B cell (primary cell): ENCODE data around the gene MPST. TPM values are rescaled to one million over a fixed set of nuclear protein-coding genes. Genes with fewer than 3 reads are reported as not detected.
"Not testable (repeated sequence)": the region's sequence is repeated elsewhere in the genome, so short reads cannot be mapped to it uniquely, and the experiment has no call there.

Source experiments
- ATAC-seq: fragments of 200-7000 bp; cut with Tn5 transposase; one replicate; pipeline ENCODE4 v1.10.0; 2021; ENCODE audit warnings: low read depth, mild to moderate bottlenecking, moderate number of reproducible peaks, moderate library complexity
- CTCF ChIA-PET: fragments of 350-600 bp; sonication (Branson Sonifier 250); formaldehyde crosslinking; loops from one replicate; lab custom pipeline; 2021; ENCODE audit warnings: antibody characterized with exemption, inconsistent platforms; lab: Charles Lee
- POLR2A ChIA-PET: fragments of 350-600 bp; sonication (Branson Sonifier 250); formaldehyde crosslinking; loops from one replicate; lab custom pipeline; 2021; ENCODE audit warnings: antibody characterized with exemption; lab: Charles Lee
- DNase-seq: peaks from one replicate; pipeline ENCODE4 v3.0.0; 2013
- H2AFZ ChIP-seq: 2 replicates; pipeline ENCODE4 v1.6.1; 2012; ENCODE audit warnings: mild to moderate bottlenecking, low read depth, low read length; ENCODE audit not compliant: insufficient read depth, poor library complexity, severe bottlenecking
- H3K27ac ChIP-seq, 2 donors: 1 replicate in 1 of 2; 2 replicates in 1 of 2; pipeline ENCODE4 v1.5.1; 2012 to 2013; ENCODE audit warnings: low read length in 2 of 2, mild to moderate bottlenecking in 2 of 2, moderate library complexity in 1 of 2
- H3K27me3 ChIP-seq, 4 experiments: fragments of 200-600 bp in 1 of 4; sonication (generic) in 1 of 4; replicated peaks in 1 of 4; 1 replicate in 2 of 4; 2 replicates in 2 of 4; pipeline versions ENCODE4 v1.6.1 to v1.7.0; 2013 to 2016; ENCODE audit warnings: low read length in 3 of 4, mild to moderate bottlenecking in 2 of 4, mixed read lengths in 1 of 4, moderate library complexity in 1 of 4; ENCODE audit not compliant: insufficient read depth in 4 of 4, control insufficient read depth in 3 of 4; ENCODE audit errors: control extremely low read depth in 1 of 4
- H3K36me3 ChIP-seq, 2 experiments: replicated peaks in 1 of 2; 1 replicate in 1 of 2; 2 replicates in 1 of 2; pipeline versions ENCODE4 v1.6.1 to v1.7.1; 2013; ENCODE audit warnings: low read length in 1 of 2; ENCODE audit not compliant: insufficient read depth in 2 of 2, control insufficient read depth in 1 of 2; ENCODE audit errors: control extremely low read depth in 1 of 2, extremely low read depth in 1 of 2
- H3K4me1 ChIP-seq, 2 donors: fragments of 200-600 bp in 1 of 2; sonication (generic) in 1 of 2; 1 replicate in 1 of 2; 2 replicates in 1 of 2; pipeline versions ENCODE4 v1.5.1 to v1.6.1; 2013 to 2017; ENCODE audit warnings: low read length in 2 of 2; ENCODE audit not compliant: control insufficient read depth in 2 of 2, insufficient read depth in 2 of 2
- H3K4me2 ChIP-seq: replicated peaks from 2 replicates; pipeline ENCODE3; 2012; ENCODE audit warnings: mild to moderate bottlenecking, low read depth, low read length; ENCODE audit not compliant: poor library complexity, severe bottlenecking
- H3K4me3 ChIP-seq, 5 experiments: fragments of 200-600 bp in 1 of 5; sonication (generic) in 1 of 5; 1 replicate in 3 of 5; 2 replicates in 2 of 5; pipeline versions ENCODE4 v1.5.1 to v1.7.0; 2011 to 2016; ENCODE audit warnings: low read length in 4 of 5, mild to moderate bottlenecking in 4 of 5, low read depth in 2 of 5, control low read depth in 1 of 5, moderate library complexity in 1 of 5; ENCODE audit not compliant: insufficient read depth in 1 of 5; ENCODE audit errors: control extremely low read depth in 1 of 5, extremely low read depth in 1 of 5
- H3K79me2 ChIP-seq: fragments of 200-600 bp; sonication (generic); one replicate; pipeline ENCODE4 v1.6.0; 2016; ENCODE audit warnings: low read length; ENCODE audit not compliant: control insufficient read depth, insufficient read depth
- H3K9ac ChIP-seq: fragments of 200-600 bp; sonication (generic); 2 replicates; pipeline ENCODE4 v1.6.1; 2017; ENCODE audit warnings: mild to moderate bottlenecking, low read length, moderate library complexity
- H3K9me3 ChIP-seq, 3 donors: one replicate each; pipeline versions ENCODE4 v1.6.1 to v1.7.1; 2013; ENCODE audit warnings: low read length in 2 of 3; ENCODE audit not compliant: control insufficient read depth in 2 of 3, insufficient read depth in 1 of 3; ENCODE audit errors: control extremely low read depth in 1 of 3
- H4K20me1 ChIP-seq: 2 replicates; pipeline ENCODE4 v1.6.0; 2012; ENCODE audit warnings: mild to moderate bottlenecking, low read length; ENCODE audit not compliant: insufficient read depth, control insufficient read depth, poor library complexity, severe bottlenecking
- H3K27ac Mint-ChIP-seq: one replicate; pipeline ENCODE4 v1.8.0; 2021; ENCODE audit warnings: mixed read lengths
- H3K27me3 Mint-ChIP-seq: one replicate; pipeline ENCODE4 v1.8.0; 2021; ENCODE audit warnings: mixed read lengths
- H3K4me1 Mint-ChIP-seq: one replicate; pipeline ENCODE4 v1.8.0; 2021; ENCODE audit warnings: mixed read lengths
- H3K4me3 Mint-ChIP-seq: one replicate; pipeline ENCODE4 v1.8.0; 2021; ENCODE audit warnings: mixed read lengths
- H3K9me3 Mint-ChIP-seq: one replicate; pipeline ENCODE4 v1.8.0; 2022; ENCODE audit warnings: mixed read lengths; ENCODE audit not compliant: insufficient read depth
- EZH2 ChIP-seq: IDR thresholded peaks from 2 replicates; pipeline ENCODE4 v1.6.1; 2012; ENCODE audit warnings: borderline replicate concordance, low read depth, mild to moderate bottlenecking, moderate library complexity, low read length; ENCODE audit not compliant: insufficient read depth, poor library complexity, severe bottlenecking
- WGBS: methylation state at CpG from one replicate; pipeline ENCODE4 v1.1.5; 2013; ENCODE audit warnings: missing lambda C conversion rate; ENCODE audit not compliant: insufficient coverage; 5-methylcytosine and 5-hydroxymethylcytosine counted together
- intact Hi-C: fragments of 100-400 bp; cut with micrococcal nuclease; formaldehyde crosslinking; loops from one replicate; pipeline ENCODE4 v1.10.0; 2022
- polyA plus RNA-seq: library from polyadenylated mRNA; depleted of rRNA; stranded (reverse); fragments of >200 nt; gene quantifications from 2 replicates; pipeline ENCODE4 v1.2.3, GENCODE V29; 2012
- total RNA-seq, 2 donors: library from RNA; stranded (reverse); fragments of 120-200 nt in 1 of 2; gene quantifications; 1 replicate in 1 of 2; 2 replicates in 1 of 2; pipeline versions ENCODE4 v1.2.3 to v1.2.4, GENCODE V29; 2013 to 2022
- TF ChIP-seq, protein P1 (sequence below): fragments of 200-600 bp; IDR thresholded peaks from one replicate; pipeline ENCODE4 v1.8.0; 2022; ENCODE audit warnings: antibody characterized with exemption, mild to moderate bottlenecking

Gene MPST
- total and polyA plus RNA-seq, 2 donors (not counting 1 experiment from before 2014, with no cell fraction given), result 11.2 to 17.7 TPM

DNA sequence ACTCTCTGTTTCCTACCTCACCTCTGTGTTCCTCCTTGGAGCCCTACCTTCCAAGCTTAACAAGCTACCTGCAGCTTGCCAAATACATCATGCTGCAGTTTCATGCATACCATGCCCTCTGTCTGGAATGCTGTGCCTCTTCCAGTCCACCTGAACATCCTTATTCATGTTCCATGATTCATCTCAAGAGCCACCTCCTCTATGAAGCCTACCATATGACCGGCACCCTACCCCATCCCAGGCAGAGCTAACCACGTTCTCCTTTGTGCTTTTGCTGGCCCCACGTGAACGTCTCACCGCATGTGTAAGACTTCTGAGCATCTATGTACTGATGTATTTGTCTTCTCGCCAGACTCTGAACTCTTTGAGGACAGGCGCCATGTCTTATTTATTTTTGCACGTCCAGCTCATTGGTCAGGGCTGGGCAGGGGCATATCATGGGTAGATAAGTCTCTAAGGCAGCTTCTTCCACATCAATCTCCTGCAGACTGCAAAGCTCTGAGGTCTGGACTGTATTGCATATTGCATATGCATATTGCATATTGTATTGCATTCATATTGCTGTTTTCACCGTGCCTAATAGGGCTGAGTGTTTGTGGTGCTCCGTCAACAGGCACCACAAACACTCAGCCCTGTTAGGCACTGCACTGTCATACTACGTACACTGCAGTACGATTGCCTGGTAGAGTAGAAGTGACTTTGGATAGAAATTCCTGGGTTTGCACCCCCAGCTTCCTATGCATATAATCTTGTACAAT lies 31.3 kb upstream of the MPST start:
- DNase-seq (no peak), ATAC-seq (no peak)
- TF ChIP-seq, protein P1, sequence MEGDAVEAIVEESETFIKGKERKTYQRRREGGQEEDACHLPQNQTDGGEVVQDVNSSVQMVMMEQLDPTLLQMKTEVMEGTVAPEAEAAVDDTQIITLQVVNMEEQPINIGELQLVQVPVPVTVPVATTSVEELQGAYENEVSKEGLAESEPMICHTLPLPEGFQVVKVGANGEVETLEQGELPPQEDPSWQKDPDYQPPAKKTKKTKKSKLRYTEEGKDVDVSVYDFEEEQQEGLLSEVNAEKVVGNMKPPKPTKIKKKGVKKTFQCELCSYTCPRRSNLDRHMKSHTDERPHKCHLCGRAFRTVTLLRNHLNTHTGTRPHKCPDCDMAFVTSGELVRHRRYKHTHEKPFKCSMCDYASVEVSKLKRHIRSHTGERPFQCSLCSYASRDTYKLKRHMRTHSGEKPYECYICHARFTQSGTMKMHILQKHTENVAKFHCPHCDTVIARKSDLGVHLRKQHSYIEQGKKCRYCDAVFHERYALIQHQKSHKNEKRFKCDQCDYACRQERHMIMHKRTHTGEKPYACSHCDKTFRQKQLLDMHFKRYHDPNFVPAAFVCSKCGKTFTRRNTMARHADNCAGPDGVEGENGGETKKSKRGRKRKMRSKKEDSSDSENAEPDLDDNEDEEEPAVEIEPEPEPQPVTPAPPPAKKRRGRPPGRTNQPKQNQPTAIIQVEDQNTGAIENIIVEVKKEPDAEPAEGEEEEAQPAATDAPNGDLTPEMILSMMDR, result no peak
- no peak for TF ChIP-seq EZH2
- ChIA-PET CTCF (no interaction called here), POLR2A (no interaction called here)
- Histone ChIP-seq H3K9me3 (peaks cover 13 to 17% (median 14%) of the 10 kb centered on the region in 3 donors), H3K4me2 (no peak overlapping the region), H3K4me3 (no peak overlapping the region), H4K20me1 (no peaks in the 10 kb centered on the region), H3K4me1 (no peaks in the 10 kb centered on the region), H3K79me2 (no peaks in the 10 kb centered on the region), H3K9ac (no peak overlapping the region), H3K27ac (no peak overlapping the region), H2AFZ (no peak overlapping the region), H3K36me3 (no peaks in the 10 kb centered on the region), H3K27me3 (peaks cover 0 to 48% (median 13%) of the 10 kb centered on the region in 4 experiments)
- 90% methylated on average over 6 of the region's 12 CpGs for WGBS
- Mint-ChIP-seq H3K4me1 (no peaks in the 10 kb centered on the region), H3K27me3 (peaks cover 61% of the 10 kb centered on the region), H3K4me3 (no peak overlapping the region), H3K9me3 (peaks cover 12% of the 10 kb centered on the region), H3K27ac (no peak overlapping the region)
- intact Hi-C loops, result no loop called here

DNA sequence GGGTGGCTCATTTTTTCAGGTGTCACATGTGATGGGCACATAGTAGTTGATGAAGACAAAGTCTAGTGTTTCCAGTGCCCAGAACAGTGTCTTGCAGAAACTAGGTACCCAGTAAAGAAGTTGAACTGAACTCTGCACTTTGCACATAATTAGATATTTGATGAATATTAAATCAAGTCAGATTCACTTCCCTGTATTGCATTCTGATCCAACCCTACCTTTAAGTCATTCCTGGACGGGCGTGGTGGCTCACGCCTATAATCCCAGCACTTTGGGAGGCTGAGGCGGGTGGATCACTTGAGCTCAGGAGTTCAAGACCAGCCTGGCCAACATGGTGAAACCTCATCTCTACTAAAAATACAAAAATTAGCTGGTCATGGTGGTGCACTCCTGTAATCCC lies 30.5 kb upstream of the MPST start:
- CTCF ChIA-PET, H3K4me2 ChIP-seq, H3K27ac ChIP-seq, H3K79me2 ChIP-seq, H3K9ac ChIP-seq, DNase-seq, H3K4me3 ChIP-seq, ATAC-seq, H3K4me1 ChIP-seq, H2AFZ ChIP-seq, H3K36me3 ChIP-seq, H3K4me1 Mint-ChIP-seq, POLR2A ChIA-PET, H4K20me1 ChIP-seq, H3K27ac Mint-ChIP-seq, H3K4me3 Mint-ChIP-seq, intact Hi-C loops: not testable (repeated sequence)
- Mint-ChIP-seq H3K27me3 (peaks cover 60% of the 10 kb centered on the region), H3K9me3 (peaks cover 12% of the 10 kb centered on the region)
- Histone ChIP-seq H3K27me3 (peaks cover 0 to 41% (median 12%) of the 10 kb centered on the region in 4 experiments), H3K9me3 (peaks cover 13 to 17% (median 14%) of the 10 kb centered on the region in 3 donors)
- WGBS, result 98% methylated on average over 4 of the region's 4 CpGs
